GM15510 (cell line): ENCODE results near the gene DHH.
A peak's percentile ranks its signal among the peaks of the same experiment; 100 is the strongest.

Experiments used
- POLR2A ChIP-seq: IDR thresholded peaks from 3 replicates; pipeline ENCODE4 v1.6.1; 2011; ENCODE audit warnings: borderline replicate concordance; ENCODE audit not compliant: insufficient read length; ENCODE audit errors: extremely low read depth

The DHH gene

DNA sequence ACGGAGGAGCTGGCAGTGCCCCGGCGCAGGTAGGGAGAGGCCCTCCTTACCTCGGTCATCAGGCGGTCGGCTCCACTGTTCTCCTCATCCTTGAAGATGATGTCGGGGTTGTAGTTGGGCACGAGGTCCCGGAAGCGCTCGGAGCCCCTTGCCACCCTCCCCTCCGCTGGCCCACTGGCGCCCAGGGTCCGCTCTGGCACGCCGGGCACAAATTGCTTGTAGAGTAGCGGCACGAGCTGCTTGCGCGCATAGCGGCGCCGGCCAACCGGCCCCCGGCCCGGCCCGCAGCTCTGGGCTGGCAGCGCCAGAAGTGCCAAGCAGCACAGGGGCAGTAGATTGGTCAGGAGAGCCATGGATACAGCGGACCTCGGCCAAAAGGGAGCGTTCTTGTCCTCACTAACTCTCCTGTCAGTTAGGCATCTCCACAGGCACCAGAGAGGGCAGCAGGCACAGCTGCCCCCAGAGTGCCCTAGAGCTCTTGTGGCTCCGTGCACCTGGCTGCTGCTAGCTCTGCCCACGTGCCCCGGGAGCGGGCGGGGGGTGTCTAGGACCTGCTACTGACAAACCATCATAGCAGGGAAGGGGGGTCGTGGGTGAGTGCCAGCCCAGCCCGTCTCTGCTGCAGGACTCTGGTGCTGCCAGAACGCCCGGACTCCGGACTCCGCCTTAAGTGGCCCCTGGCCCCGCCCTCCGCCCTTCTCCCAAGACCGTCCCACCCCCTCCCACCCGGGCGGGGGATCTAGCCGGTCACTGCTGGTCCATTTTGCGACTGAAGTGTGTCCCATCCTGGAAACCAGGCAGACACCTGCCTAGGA, at the start of gene DHH:
TSS of gene DHH (minus strand) at position 642 of the 815 bp plus-strand sequence. CDS start at position 353, 289 bp downstream.
- TF ChIP-seq POLR2A: no peak

GRCh38 chr12:49144384-49144783, 49.8 kb upstream of the DHH start:
- no peak for TF ChIP-seq POLR2A

- no peak for TF ChIP-seq POLR2A
Measured at GRCh38 chr12:49138999-49139398, 44.4 kb upstream of the DHH start.

DNA sequence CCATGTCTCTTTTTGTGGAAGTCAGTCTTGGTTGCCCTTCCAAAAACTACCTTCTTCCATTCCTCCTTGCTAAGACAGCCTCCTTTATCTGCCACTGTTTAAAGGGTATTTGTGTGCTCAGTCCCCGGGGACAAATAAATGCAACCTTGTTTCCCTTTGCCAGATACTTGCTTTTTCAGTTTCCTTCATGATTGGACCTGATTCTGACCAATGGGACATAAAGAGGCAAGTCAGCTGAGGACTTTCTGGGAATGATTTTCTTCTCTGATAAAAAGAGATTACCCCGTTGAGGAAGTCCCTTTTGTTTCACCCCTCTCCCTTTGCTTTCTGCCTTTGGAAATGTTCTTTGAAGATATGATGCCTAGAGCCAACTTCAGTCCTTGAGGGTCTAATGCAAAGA, 44.0 kb upstream of the DHH start:
- TF ChIP-seq POLR2A: no peak

- TF ChIP-seq POLR2A: no peak
Measured at GRCh38 chr12:49137476-49137875, 42.9 kb upstream of the DHH start.

DNA sequence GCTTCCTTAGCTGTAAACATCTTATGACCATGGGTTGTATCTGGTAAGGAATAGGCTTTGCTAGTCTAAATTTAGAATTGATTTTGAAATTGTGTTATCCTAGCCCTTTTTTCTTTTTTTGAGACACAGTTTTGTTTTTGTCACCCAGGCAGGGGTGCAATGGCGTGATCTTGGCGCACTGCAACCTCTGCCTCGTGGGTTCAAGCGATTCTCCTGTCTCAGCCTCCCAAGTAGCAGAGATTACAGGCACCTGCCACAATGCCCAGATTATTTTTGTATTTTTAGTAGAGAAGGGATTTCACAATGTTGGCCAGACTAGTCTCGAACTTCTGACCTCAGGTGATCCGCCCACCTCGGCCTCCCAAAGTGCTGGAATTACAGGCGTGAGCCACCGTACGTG, 39.0 kb upstream of the DHH start:
- no peak for TF ChIP-seq POLR2A

- no peak for TF ChIP-seq POLR2A
Measured at GRCh38 chr12:49133014-49133413, 38.4 kb upstream of the DHH start.

DNA sequence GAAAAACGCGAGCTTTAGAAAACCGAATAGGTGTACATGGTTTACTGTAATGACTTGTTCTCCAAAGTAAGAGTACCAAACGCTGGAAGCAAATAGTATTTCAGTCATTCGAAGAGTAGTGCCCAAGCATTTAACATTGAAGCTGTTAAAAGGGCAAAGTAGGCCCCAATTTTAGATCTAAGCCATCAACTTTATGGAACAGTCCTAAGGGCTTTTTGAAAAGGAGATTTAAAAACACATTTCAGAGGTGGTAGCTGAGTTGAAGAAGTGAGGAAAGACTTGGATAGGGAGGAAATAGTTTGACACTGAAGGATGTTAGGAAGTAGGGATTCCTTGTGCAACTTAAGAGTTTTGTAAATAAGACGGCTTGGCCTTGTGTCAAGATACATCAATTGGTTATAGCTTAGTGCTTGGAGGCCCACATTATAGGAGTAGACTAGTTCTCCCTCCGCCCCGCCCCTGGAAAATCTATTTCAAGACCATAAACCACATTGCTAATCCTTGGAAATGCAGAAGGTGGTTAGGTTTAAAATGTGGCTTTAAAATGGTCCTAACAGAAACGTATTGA, 37.4 kb upstream of the DHH start:
- TF ChIP-seq POLR2A: no peak

- peak; percentile 100 for TF ChIP-seq POLR2A
Measured at GRCh38 chr12:49131051-49131893, 36.7 kb upstream of the DHH start, which contains the start of gene TUBA1B. Gene TUBA1B (minus strand): TSS chr12:49131395. CDS start chr12:49131300, 95 bp downstream.

GRCh38 chr12:49130151-49131050, 35.8 kb upstream of the DHH start:
- no peak for TF ChIP-seq POLR2A

GRCh38 chr12:49129332-49130150, 34.9 kb upstream of the DHH start:
- TF ChIP-seq POLR2A: no peak

DNA sequence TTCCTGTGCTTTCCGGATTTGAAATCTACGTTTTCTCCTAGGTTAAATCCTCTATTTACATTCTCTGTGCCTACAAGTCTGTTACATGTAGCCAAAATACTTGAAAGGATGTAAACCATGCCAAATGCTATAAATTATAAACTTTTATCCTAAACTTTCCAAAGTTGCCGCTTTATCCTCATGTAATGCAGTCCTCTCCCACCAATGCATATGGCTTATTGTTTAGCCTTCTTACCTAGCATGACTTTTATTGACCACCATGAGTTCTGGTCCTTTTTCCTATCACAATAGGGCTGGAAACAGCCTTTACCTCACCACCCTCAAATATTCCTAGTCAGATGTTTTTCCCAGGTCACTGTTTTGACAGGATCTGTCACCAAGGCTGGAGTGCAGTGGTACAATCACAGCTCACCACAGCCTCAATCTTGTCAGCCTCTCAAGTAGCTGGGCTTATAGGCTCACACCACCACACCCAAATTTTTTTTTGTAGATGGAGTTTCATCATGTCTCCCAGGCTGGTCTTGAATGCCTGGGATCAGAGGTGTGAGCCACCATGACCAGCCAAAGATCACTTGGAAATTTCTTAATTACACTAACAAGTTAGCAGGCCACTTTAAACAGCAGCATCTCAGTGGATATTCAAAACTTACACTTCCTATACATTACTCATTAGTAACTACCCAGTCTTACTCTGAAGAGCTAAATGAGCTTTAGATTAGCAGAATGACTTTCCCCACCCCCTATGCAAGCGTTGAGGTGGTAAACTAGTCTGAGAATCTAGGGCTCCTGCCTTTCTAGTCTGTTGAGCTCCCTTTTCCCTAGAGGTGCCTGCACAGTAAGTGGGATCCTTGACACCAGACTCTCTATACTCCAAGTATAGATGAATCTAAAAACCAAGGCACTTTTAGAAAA, 32.5 kb upstream of the DHH start:
- no peak for TF ChIP-seq POLR2A

DNA sequence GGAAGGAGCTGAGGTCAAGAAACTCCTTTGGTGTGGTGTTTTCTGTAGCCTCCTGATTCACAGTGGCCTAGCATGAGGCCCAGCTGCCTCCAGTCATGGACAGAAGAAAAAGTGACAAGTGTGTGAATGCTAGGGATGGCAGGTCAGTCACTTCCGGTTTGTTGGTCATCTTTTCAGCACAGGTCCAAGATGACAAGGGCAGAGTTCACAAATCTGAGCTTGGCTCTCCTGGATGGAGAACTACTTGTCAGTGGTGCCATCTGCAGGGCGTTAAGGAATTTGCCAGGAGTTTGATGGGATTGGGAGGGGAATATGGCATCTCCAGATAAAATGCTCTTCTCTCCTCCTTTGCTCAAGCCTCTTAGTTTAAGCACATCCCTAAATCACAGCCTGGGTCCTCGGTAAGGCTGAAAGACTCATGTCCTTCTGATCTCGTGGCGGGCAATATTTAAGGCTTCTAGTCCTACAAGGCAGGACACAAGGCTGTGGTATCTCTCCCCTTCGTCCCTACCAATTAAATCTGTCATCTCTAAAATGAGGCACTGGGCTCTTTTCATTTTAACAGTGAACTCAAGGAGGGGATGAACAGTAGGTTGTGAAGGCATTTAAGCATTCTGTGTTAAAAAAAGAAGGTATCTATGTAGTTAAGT, 26.6 kb upstream of the DHH start:
- no peak for TF ChIP-seq POLR2A

DNA sequence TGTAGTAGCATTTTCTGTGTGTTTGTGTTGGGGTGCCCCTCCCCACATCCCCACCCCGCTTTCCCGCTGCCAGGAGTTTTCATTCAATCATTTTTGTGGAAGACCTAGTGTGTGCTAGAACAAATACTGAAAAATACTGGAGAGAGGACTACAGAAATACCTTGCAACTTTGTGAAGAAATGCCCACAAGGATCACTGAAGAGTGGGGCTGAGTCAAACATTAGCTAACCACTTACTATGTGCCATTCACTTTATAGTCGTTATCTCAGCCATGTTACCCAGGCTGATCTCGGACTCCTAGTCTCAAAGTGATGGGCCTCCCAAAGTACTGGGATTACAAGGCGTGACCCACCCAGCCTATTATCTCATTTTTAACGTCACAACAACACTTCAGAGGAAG, 16.6 kb upstream of the DHH start:
- no peak for TF ChIP-seq POLR2A
